Vagina (tissue), 2 donors: ENCODE results near the gene MUCL3.

ENCODE experiments used
- CTCF ChIP-seq, 3 experiments: fragments of 450-650 bp in 2 of 3; fragments of 200-600 bp in 1 of 3; sonication (generic) in 1 of 3; IDR thresholded peaks; one replicate each; pipeline ENCODE4 v1.5.1; 2017 to 2019; ENCODE audit warnings: antibody characterized with exemption in 3 of 3, mild to moderate bottlenecking in 2 of 3, moderate library complexity in 2 of 3
- POLR2A ChIP-seq, 2 donors: fragments of 450-650 bp; IDR thresholded peaks; one replicate each; pipeline ENCODE4 v1.6.1; 2017; ENCODE audit warnings: antibody characterized with exemption in 2 of 2, mild to moderate bottlenecking in 2 of 2, moderate library complexity in 2 of 2
- POLR2AphosphoS5 ChIP-seq, 2 donors: sonication (generic); formaldehyde crosslinking; IDR thresholded peaks; one replicate each; pipeline ENCODE4 v1.9.0; 2017; ENCODE audit warnings: antibody characterized with exemption in 2 of 2, mild to moderate bottlenecking in 2 of 2, low read depth in 1 of 2; ENCODE audit not compliant: insufficient read depth in 1 of 2

DNA sequence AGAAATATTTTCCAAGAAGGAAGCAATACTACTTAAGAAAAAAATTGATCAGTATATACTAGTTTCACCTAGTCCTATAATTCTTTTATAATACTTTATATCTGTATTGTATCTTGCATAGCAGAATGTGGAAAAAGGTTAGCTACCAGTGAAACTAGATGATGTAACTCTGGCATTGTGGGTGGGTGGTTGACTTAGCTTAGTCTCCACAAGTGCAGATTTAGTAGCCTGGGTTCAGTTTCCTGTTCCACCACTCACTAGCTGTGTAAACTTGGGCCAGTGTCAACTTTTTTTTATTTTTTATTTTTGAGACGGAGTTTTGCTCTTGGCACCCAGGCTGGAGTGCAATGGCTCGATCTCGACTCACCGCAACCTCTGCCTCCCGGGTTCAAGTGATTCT is 44.7 kb downstream of the MUCL3 start:
- TF ChIP-seq CTCF (IDR thresholded peaks at IDR 0.05) (no peak), POLR2A (IDR thresholded peaks at IDR 0.05) (no peak), POLR2AphosphoS5 (IDR thresholded peaks at IDR 0.05; ENCODE audit: insufficient read depth in 1 of 2, low read depth in 1 of 2) (no peak)
